ENCODE results near the gene FAM193A. TPM values are rescaled to one million over a fixed set of nuclear protein-coding genes. Genes with fewer than 3 reads are reported as not detected.

Gene FAM193A
- total RNA-seq, 1 experiment from 2014 or later, result 38.2 TPM

GRCh38 chr4:2651546-2651945 lies 115.1 kb downstream of the FAM193A start:
- intact Hi-C loops (cut with micrococcal nuclease; ENCODE audit: unreplicated experiment), result no loop called here
- Histone ChIP-seq H3K27ac (ENCODE audit: low read depth, low read length, poor library complexity, severe bottlenecking) (no peak overlapping the region), H3K27me3 (replicated peaks; ENCODE audit: insufficient read depth, low read depth, low read length, poor library complexity) (no peaks in the 10 kb centered on the region), H3K4me1 (ENCODE audit: insufficient read depth, low read length, poor library complexity, severe bottlenecking) (no peaks in the 10 kb centered on the region), H3K9me3 (ENCODE audit: low read depth, low read length, poor library complexity, severe bottlenecking) (no peaks in the 10 kb centered on the region), H3K4me3 (ENCODE audit: low read depth, low read length, poor library complexity, severe bottlenecking) (no peak overlapping the region), H3K36me3 (ENCODE audit: insufficient read depth, low read length, poor library complexity, severe bottlenecking) (peaks cover 35% of the 10 kb centered on the region)
- no TSS peak for BruUV-seq (replicated peaks)
- DNase-seq (ENCODE audit: low spot score), result no peak
- ChIA-PET CTCF (no interaction called here), POLR2A (ENCODE audit: low non-redundant PET) (no interaction called here)
- TF ChIP-seq EZH2 (IDR thresholded peaks at IDR 0.05; ENCODE audit: borderline replicate concordance, low read depth, low read length, poor library complexity, severe bottlenecking) (no peak), CTCF (conservative IDR thresholded peaks at IDR 0.05; ENCODE audit: low read depth, low read length) (no peak)

GRCh38 chr4:2651998-2652397 lies 115.6 kb downstream of the FAM193A start:
- no peaks in the 10 kb centered on the region for H3K9me3 ChIP-seq (ENCODE audit: low read depth, low read length, poor library complexity, severe bottlenecking)

GRCh38 chr4:2652415-2653160 lies 116.1 kb downstream of the FAM193A start:
- TF ChIP-seq CTCF (conservative IDR thresholded peaks at IDR 0.05; ENCODE audit: low read depth, low read length) (no peak), EZH2 (IDR thresholded peaks at IDR 0.05; ENCODE audit: borderline replicate concordance, low read depth, low read length, poor library complexity, severe bottlenecking) (no peak)
- Histone ChIP-seq H3K4me3 (ENCODE audit: low read depth, low read length, poor library complexity, severe bottlenecking) (no peak overlapping the region), H3K27ac (ENCODE audit: low read depth, low read length, poor library complexity, severe bottlenecking) (no peak overlapping the region), H3K36me3 (ENCODE audit: insufficient read depth, low read length, poor library complexity, severe bottlenecking) (peaks cover 31% of the 10 kb centered on the region), H3K9me3 (ENCODE audit: low read depth, low read length, poor library complexity, severe bottlenecking) (no peaks in the 10 kb centered on the region), H3K4me1 (ENCODE audit: insufficient read depth, low read length, poor library complexity, severe bottlenecking) (no peaks in the 10 kb centered on the region), H3K27me3 (replicated peaks; ENCODE audit: insufficient read depth, low read depth, low read length, poor library complexity) (no peaks in the 10 kb centered on the region)
- ChIA-PET CTCF (no interaction called here), POLR2A (ENCODE audit: low non-redundant PET) (no interaction called here)
- intact Hi-C loops (cut with micrococcal nuclease; ENCODE audit: unreplicated experiment), result no loop called here
- BruUV-seq (replicated peaks), result no TSS peak
- DNase-seq (ENCODE audit: low spot score), result no peak

More at GRCh38 chr4:2651998-2652397, 115.6 kb downstream of the FAM193A start:
- no TSS peak for BruUV-seq (replicated peaks)
- H3K27ac ChIP-seq (ENCODE audit: low read depth, low read length, poor library complexity, severe bottlenecking), result no peak overlapping the region
- CTCF ChIA-PET, result no interaction called here
- intact Hi-C loops (cut with micrococcal nuclease; ENCODE audit: unreplicated experiment), result no loop called here
- POLR2A ChIA-PET (ENCODE audit: low non-redundant PET), result no interaction called here
- H3K4me3 ChIP-seq (ENCODE audit: low read depth, low read length, poor library complexity, severe bottlenecking), result no peak overlapping the region
- no peak for DNase-seq (ENCODE audit: low spot score)
- H3K36me3 ChIP-seq (ENCODE audit: insufficient read depth, low read length, poor library complexity, severe bottlenecking), result peaks cover 30% of the 10 kb centered on the region
- TF ChIP-seq CTCF (conservative IDR thresholded peaks at IDR 0.05; ENCODE audit: low read depth, low read length), result no peak
- no peak for TF ChIP-seq EZH2 (IDR thresholded peaks at IDR 0.05; ENCODE audit: borderline replicate concordance, low read depth, low read length, poor library complexity, severe bottlenecking)
- H3K27me3 ChIP-seq (replicated peaks; ENCODE audit: insufficient read depth, low read depth, low read length, poor library complexity), result no peaks in the 10 kb centered on the region
- no peaks in the 10 kb centered on the region for H3K4me1 ChIP-seq (ENCODE audit: insufficient read depth, low read length, poor library complexity, severe bottlenecking)
